GM23338 (cell line): ENCODE data around the gene TIMM13.

Experiments
- CREB1 ChIP-seq: fragments of 250-450 bp; sonication (Bioruptor Pico); IDR thresholded peaks from 2 replicates; pipeline ENCODE4 v1.5.0; 2020; ENCODE audit warnings: low read depth, mild to moderate bottlenecking, moderate library complexity
- EZH2 ChIP-seq: fragments of 200-600 bp; sonication (generic); IDR thresholded peaks from one replicate; pipeline ENCODE4 v1.8.0; 2017; ENCODE audit warnings: antibody characterized with exemption, mild to moderate bottlenecking, low read depth; ENCODE audit not compliant: unreplicated experiment
- EZH2phosphoT487 ChIP-seq: fragments of 200-600 bp; sonication (generic); IDR thresholded peaks from one replicate; pipeline ENCODE4 v1.8.1; 2018; ENCODE audit warnings: antibody characterized with exemption; ENCODE audit not compliant: unreplicated experiment
- JUNB ChIP-seq: IDR thresholded peaks from one replicate; pipeline ENCODE4 v1.6.1; 2016; ENCODE audit warnings: antibody characterized with exemption; ENCODE audit not compliant: unreplicated experiment
- NANOG ChIP-seq: IDR thresholded peaks from 2 replicates; pipeline ENCODE4 v1.6.1; 2016; ENCODE audit warnings: antibody characterized with exemption, borderline replicate concordance
- POLR2AphosphoS5 ChIP-seq: IDR thresholded peaks from 2 replicates; pipeline ENCODE4 v1.6.1; 2016; ENCODE audit warnings: antibody characterized with exemption, low read depth
- ZNF114 ChIP-seq: fragments of 250-450 bp; sonication (Bioruptor Pico); IDR thresholded peaks from 2 replicates; pipeline ENCODE4 v1.5.0; 2020; ENCODE audit warnings: mild to moderate bottlenecking, moderate library complexity
- TF ChIP-seq, protein P1 (sequence below), 2 experiments: fragments of 200-600 bp in 1 of 2; sonication (generic) in 1 of 2; conservative IDR thresholded peaks; 2 replicates each; pipeline versions ENCODE4 v1.5.1 to v1.6.1; 2016 to 2017; ENCODE audit warnings: antibody characterized with exemption in 2 of 2, low read depth in 2 of 2, mild to moderate bottlenecking in 2 of 2, moderate library complexity in 1 of 2
- TF ChIP-seq, protein P2 (sequence below): IDR thresholded peaks from one replicate; pipeline ENCODE4 v1.6.1; 2018; ENCODE audit warnings: antibody characterized with exemption; ENCODE audit not compliant: unreplicated experiment
- TF ChIP-seq, protein P3 (sequence below): IDR thresholded peaks from 2 replicates; pipeline ENCODE4 v1.6.1; 2016; ENCODE audit warnings: antibody characterized with exemption

DNA sequence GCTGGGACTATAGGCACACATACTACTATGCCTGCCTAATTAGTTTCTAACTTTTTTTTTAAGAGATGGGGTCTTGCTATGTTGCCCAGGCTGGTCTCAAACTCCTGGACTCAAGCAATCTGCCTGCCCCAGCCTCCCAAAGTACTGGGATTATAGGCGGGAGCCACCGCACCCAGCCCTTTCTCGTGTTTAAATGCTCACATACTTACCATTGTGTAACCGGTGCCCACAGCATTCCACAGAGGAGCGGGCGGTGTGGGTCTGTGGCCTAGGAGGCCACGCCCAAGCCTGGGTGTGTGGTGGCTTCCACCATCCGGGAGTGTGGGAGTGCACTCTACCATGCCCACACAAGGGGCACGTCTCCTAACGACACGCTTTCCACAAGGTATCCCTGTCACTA is 21.6 kb upstream of the TIMM13 start:
- TF ChIP-seq, protein P1, sequence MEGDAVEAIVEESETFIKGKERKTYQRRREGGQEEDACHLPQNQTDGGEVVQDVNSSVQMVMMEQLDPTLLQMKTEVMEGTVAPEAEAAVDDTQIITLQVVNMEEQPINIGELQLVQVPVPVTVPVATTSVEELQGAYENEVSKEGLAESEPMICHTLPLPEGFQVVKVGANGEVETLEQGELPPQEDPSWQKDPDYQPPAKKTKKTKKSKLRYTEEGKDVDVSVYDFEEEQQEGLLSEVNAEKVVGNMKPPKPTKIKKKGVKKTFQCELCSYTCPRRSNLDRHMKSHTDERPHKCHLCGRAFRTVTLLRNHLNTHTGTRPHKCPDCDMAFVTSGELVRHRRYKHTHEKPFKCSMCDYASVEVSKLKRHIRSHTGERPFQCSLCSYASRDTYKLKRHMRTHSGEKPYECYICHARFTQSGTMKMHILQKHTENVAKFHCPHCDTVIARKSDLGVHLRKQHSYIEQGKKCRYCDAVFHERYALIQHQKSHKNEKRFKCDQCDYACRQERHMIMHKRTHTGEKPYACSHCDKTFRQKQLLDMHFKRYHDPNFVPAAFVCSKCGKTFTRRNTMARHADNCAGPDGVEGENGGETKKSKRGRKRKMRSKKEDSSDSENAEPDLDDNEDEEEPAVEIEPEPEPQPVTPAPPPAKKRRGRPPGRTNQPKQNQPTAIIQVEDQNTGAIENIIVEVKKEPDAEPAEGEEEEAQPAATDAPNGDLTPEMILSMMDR (conservative IDR thresholded peaks at IDR 0.05; ENCODE audit: low read depth in 2 of 2) = no peak
- TF ChIP-seq POLR2AphosphoS5 (no peak), EZH2phosphoT487 (no peak), NANOG (no peak), EZH2 (no peak), ZNF114 (no peak), JUNB (no peak), CREB1 (CRISPR knock-in tag) (no peak)
- TF ChIP-seq, protein P2, sequence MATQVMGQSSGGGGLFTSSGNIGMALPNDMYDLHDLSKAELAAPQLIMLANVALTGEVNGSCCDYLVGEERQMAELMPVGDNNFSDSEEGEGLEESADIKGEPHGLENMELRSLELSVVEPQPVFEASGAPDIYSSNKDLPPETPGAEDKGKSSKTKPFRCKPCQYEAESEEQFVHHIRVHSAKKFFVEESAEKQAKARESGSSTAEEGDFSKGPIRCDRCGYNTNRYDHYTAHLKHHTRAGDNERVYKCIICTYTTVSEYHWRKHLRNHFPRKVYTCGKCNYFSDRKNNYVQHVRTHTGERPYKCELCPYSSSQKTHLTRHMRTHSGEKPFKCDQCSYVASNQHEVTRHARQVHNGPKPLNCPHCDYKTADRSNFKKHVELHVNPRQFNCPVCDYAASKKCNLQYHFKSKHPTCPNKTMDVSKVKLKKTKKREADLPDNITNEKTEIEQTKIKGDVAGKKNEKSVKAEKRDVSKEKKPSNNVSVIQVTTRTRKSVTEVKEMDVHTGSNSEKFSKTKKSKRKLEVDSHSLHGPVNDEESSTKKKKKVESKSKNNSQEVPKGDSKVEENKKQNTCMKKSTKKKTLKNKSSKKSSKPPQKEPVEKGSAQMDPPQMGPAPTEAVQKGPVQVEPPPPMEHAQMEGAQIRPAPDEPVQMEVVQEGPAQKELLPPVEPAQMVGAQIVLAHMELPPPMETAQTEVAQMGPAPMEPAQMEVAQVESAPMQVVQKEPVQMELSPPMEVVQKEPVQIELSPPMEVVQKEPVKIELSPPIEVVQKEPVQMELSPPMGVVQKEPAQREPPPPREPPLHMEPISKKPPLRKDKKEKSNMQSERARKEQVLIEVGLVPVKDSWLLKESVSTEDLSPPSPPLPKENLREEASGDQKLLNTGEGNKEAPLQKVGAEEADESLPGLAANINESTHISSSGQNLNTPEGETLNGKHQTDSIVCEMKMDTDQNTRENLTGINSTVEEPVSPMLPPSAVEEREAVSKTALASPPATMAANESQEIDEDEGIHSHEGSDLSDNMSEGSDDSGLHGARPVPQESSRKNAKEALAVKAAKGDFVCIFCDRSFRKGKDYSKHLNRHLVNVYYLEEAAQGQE = no peak
- TF ChIP-seq, protein P3, sequence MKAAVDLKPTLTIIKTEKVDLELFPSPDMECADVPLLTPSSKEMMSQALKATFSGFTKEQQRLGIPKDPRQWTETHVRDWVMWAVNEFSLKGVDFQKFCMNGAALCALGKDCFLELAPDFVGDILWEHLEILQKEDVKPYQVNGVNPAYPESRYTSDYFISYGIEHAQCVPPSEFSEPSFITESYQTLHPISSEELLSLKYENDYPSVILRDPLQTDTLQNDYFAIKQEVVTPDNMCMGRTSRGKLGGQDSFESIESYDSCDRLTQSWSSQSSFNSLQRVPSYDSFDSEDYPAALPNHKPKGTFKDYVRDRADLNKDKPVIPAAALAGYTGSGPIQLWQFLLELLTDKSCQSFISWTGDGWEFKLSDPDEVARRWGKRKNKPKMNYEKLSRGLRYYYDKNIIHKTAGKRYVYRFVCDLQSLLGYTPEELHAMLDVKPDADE = no peak
